ENCODE results near the gene WASF2. TPM values are rescaled to one million over a fixed set of nuclear protein-coding genes. Genes with fewer than 3 reads are reported as not detected.
"Not testable (repeated sequence)": the region's sequence is repeated elsewhere in the genome, so short reads cannot be mapped to it uniquely, and the experiment has no call there.

WASF2 gene
- total and polyA plus RNA-seq, 4 donors: 27.2 to 164 (median 101) TPM

- H3K9me3 ChIP-seq (ENCODE audit: control insufficient read depth, low read length): no peaks in the 10 kb centered on the region
- WGBS, 2 donors: 80 to 88% methylated on average over 4 of the region's 4 CpGs
- H3K27ac ChIP-seq (ENCODE audit: low read depth in 1 of 2, low read length in 2 of 2): no peak overlapping the region
- no peaks in the 10 kb centered on the region for H3K27me3 ChIP-seq (ENCODE audit: control insufficient read depth in 1 of 2, insufficient read depth in 2 of 2, low read length in 1 of 2)
- DNase-seq (no peak), ATAC-seq (ENCODE audit: low FRiP score) (no peak)
- intact Hi-C loops (cut with DNase I): loop anchor here in 1 of 2 donors (5.0 kb wide), 1 partner anchor 37 kb away; no protein-coding TSS in a partner anchor
- H3K4me3 ChIP-seq (ENCODE audit: low read length in 2 of 2): no peak overlapping the region
- H3K4me1 ChIP-seq (ENCODE audit: control insufficient read depth in 1 of 2, insufficient read depth in 2 of 2, low read length in 2 of 2): peaks cover 0 to 4% of the 10 kb centered on the region in 2 donors
- H3K36me3 ChIP-seq (ENCODE audit: control insufficient read depth in 1 of 2, insufficient read depth in 2 of 2, low read length in 1 of 2): no peaks in the 10 kb centered on the region
Measured at GRCh38 chr1:27445177-27445936, 44.6 kb downstream of the WASF2 start.

GRCh38 chr1:27444632-27445031 lies 45.3 kb downstream of the WASF2 start:
- Histone ChIP-seq H3K4me3 (ENCODE audit: low read length in 2 of 2) (no peak overlapping the region), H3K27me3 (ENCODE audit: control insufficient read depth in 1 of 2, insufficient read depth in 2 of 2, low read length in 1 of 2) (no peaks in the 10 kb centered on the region), H3K36me3 (ENCODE audit: control insufficient read depth in 1 of 2, insufficient read depth in 2 of 2, low read length in 1 of 2) (no peaks in the 10 kb centered on the region), H3K4me1 (ENCODE audit: control insufficient read depth in 1 of 2, insufficient read depth in 2 of 2, low read length in 2 of 2) (peaks cover 0 to 4% of the 10 kb centered on the region in 2 donors), H3K9me3 (ENCODE audit: control insufficient read depth, low read length) (no peaks in the 10 kb centered on the region), H3K27ac (ENCODE audit: low read depth in 1 of 2, low read length in 2 of 2) (no peak overlapping the region)
- 12 to 23% methylated on average over 1 of the region's 1 CpG for WGBS, 2 donors
- DNase-seq (no peak), ATAC-seq (ENCODE audit: low FRiP score) (no peak)
- intact Hi-C loops (cut with DNase I): loop anchor here in 1 of 2 donors (5.0 kb wide), 1 partner anchor 38 kb away; no protein-coding TSS in a partner anchor

- ATAC-seq (ENCODE audit: low FRiP score) (no peak), DNase-seq (no peak)
- peaks cover 14 to 19% of the 10 kb centered on the region in 2 donors for H3K4me1 ChIP-seq (ENCODE audit: control insufficient read depth in 1 of 2, insufficient read depth in 2 of 2, low read length in 2 of 2)
- no peaks in the 10 kb centered on the region for H3K9me3 ChIP-seq (ENCODE audit: control insufficient read depth, low read length)
- no peak overlapping the region for H3K4me3 ChIP-seq (ENCODE audit: low read length in 2 of 2)
- H3K27ac ChIP-seq (ENCODE audit: low read depth in 1 of 2, low read length in 2 of 2): no peak overlapping the region
- no peaks in the 10 kb centered on the region for H3K27me3 ChIP-seq (ENCODE audit: control insufficient read depth in 1 of 2, insufficient read depth in 2 of 2, low read length in 1 of 2)
- WGBS, 2 donors: 49 to 51% methylated on average over 2 of the region's 2 CpGs
- intact Hi-C loops (cut with DNase I): no loop called here
- H3K36me3 ChIP-seq (ENCODE audit: control insufficient read depth in 1 of 2, insufficient read depth in 2 of 2, low read length in 1 of 2): no peaks in the 10 kb centered on the region
Measured at GRCh38 chr1:27439150-27439549, 50.8 kb downstream of the WASF2 start.

GRCh38 chr1:27438621-27439061 lies 51.3 kb downstream of the WASF2 start:
- intact Hi-C loops (cut with DNase I): no loop called here
- peak overlapping the region in 1 of 2 donors; percentile 44 for H3K27ac ChIP-seq (ENCODE audit: low read depth in 1 of 2, low read length in 2 of 2)
- WGBS, 2 donors: 94 to 100% methylated on average over 1 of the region's 1 CpG
- H3K4me3 ChIP-seq (ENCODE audit: low read length in 2 of 2): no peak overlapping the region
- DNase-seq (no peak), ATAC-seq (ENCODE audit: low FRiP score) (no peak)
- no peaks in the 10 kb centered on the region for H3K9me3 ChIP-seq (ENCODE audit: control insufficient read depth, low read length)
- H3K27me3 ChIP-seq (ENCODE audit: control insufficient read depth in 1 of 2, insufficient read depth in 2 of 2, low read length in 1 of 2): no peaks in the 10 kb centered on the region
- no peaks in the 10 kb centered on the region for H3K36me3 ChIP-seq (ENCODE audit: control insufficient read depth in 1 of 2, insufficient read depth in 2 of 2, low read length in 1 of 2)
- peaks cover 14 to 19% of the 10 kb centered on the region in 2 donors for H3K4me1 ChIP-seq (ENCODE audit: control insufficient read depth in 1 of 2, insufficient read depth in 2 of 2, low read length in 2 of 2)

- peak overlapping the region in 1 of 2 donors; percentile 48 for H3K4me3 ChIP-seq (ENCODE audit: low read length in 2 of 2)
- no peaks in the 10 kb centered on the region for H3K27me3 ChIP-seq (ENCODE audit: control insufficient read depth in 1 of 2, insufficient read depth in 2 of 2, low read length in 1 of 2)
- peak overlapping the region; percentile 35 to 82 for H3K27ac ChIP-seq (ENCODE audit: low read depth in 1 of 2, low read length in 2 of 2)
- no peaks in the 10 kb centered on the region for H3K36me3 ChIP-seq (ENCODE audit: control insufficient read depth in 1 of 2, insufficient read depth in 2 of 2, low read length in 1 of 2)
- DNase-seq: no peak
- intact Hi-C loops (cut with DNase I): no loop called here
- peak; percentile 87 for ATAC-seq (ENCODE audit: low FRiP score)
- WGBS, 2 donors: 11 to 14% methylated on average over 5 of the region's 5 CpGs
- no peaks in the 10 kb centered on the region for H3K9me3 ChIP-seq (ENCODE audit: control insufficient read depth, low read length)
- peaks cover 17 to 24% of the 10 kb centered on the region in 2 donors for H3K4me1 ChIP-seq (ENCODE audit: control insufficient read depth in 1 of 2, insufficient read depth in 2 of 2, low read length in 2 of 2)
Measured at GRCh38 chr1:27436204-27437159, 53.5 kb downstream of the WASF2 start.

- 67 to 75% methylated on average over 2 of the region's 2 CpGs for WGBS, 2 donors
- ATAC-seq (ENCODE audit: low FRiP score) (no peak), DNase-seq (no peak)
- Histone ChIP-seq H3K9me3 (ENCODE audit: control insufficient read depth, low read length) (no peaks in the 10 kb centered on the region), H3K27ac (ENCODE audit: low read depth in 1 of 2, low read length in 2 of 2) (peak overlapping the region in 1 of 2 donors; percentile 68), H3K4me3 (ENCODE audit: low read length in 2 of 2) (no peak overlapping the region), H3K27me3 (ENCODE audit: control insufficient read depth in 1 of 2, insufficient read depth in 2 of 2, low read length in 1 of 2) (no peaks in the 10 kb centered on the region), H3K4me1 (ENCODE audit: control insufficient read depth in 1 of 2, insufficient read depth in 2 of 2, low read length in 2 of 2) (peaks cover 17 to 27% of the 10 kb centered on the region in 2 donors), H3K36me3 (ENCODE audit: control insufficient read depth in 1 of 2, insufficient read depth in 2 of 2, low read length in 1 of 2) (no peaks in the 10 kb centered on the region)
- intact Hi-C loops (cut with DNase I): no loop called here
Measured at GRCh38 chr1:27435566-27436203, 54.3 kb downstream of the WASF2 start.

GRCh38 chr1:27433706-27434105 lies 56.3 kb downstream of the WASF2 start:
- H3K4me1 ChIP-seq (ENCODE audit: control insufficient read depth in 1 of 2, insufficient read depth in 2 of 2, low read length in 2 of 2): peaks cover 19 to 27% of the 10 kb centered on the region in 2 donors
- H3K9me3 ChIP-seq (ENCODE audit: control insufficient read depth, low read length): no peaks in the 10 kb centered on the region
- WGBS, 2 donors: 61 to 71% methylated on average over 3 of the region's 3 CpGs
- DNase-seq: no peak
- no peak overlapping the region for H3K4me3 ChIP-seq (ENCODE audit: low read length in 2 of 2)
- no peaks in the 10 kb centered on the region for H3K36me3 ChIP-seq (ENCODE audit: control insufficient read depth in 1 of 2, insufficient read depth in 2 of 2, low read length in 1 of 2)
- H3K27ac ChIP-seq (ENCODE audit: low read depth in 1 of 2, low read length in 2 of 2): peak overlapping the region in 1 of 2 donors; percentile 36
- no peak for ATAC-seq (ENCODE audit: low FRiP score)
- no peaks in the 10 kb centered on the region for H3K27me3 ChIP-seq (ENCODE audit: control insufficient read depth in 1 of 2, insufficient read depth in 2 of 2, low read length in 1 of 2)
- intact Hi-C loops (cut with DNase I): no loop called here

GRCh38 chr1:27432725-27433124 lies 57.2 kb downstream of the WASF2 start:
- H3K27ac ChIP-seq (ENCODE audit: low read depth in 1 of 2, low read length in 2 of 2); H3K4me3 ChIP-seq (ENCODE audit: low read length in 2 of 2); ATAC-seq (ENCODE audit: low FRiP score); H3K36me3 ChIP-seq (ENCODE audit: control insufficient read depth in 1 of 2, insufficient read depth in 2 of 2, low read length in 1 of 2); H3K27me3 ChIP-seq (ENCODE audit: control insufficient read depth in 1 of 2, insufficient read depth in 2 of 2, low read length in 1 of 2); H3K9me3 ChIP-seq (ENCODE audit: control insufficient read depth, low read length); DNase-seq; intact Hi-C loops (cut with DNase I): not testable (repeated sequence)
- 85 to 93% methylated on average over 1 of the region's 1 CpG for WGBS, 2 donors
- H3K4me1 ChIP-seq (ENCODE audit: control insufficient read depth in 1 of 2, insufficient read depth in 2 of 2, low read length in 2 of 2): peaks cover 15 to 20% of the 10 kb centered on the region in 2 donors

All from aorta (tissue), 5 donors.